Sigmoid colon (tissue), 4 donors: ENCODE measurements around the gene ZFHX3.

Source experiments
- CTCF ChIP-seq, 4 experiments: fragments of 450-650 bp in 3 of 4; fragments of 200-600 bp in 1 of 4; IDR thresholded peaks; one replicate each; pipeline ENCODE4 v1.5.1; 2016 to 2019; ENCODE audit warnings: antibody characterized with exemption in 4 of 4, mild to moderate bottlenecking in 3 of 4, moderate library complexity in 2 of 4
- EP300 ChIP-seq, 4 donors: sonication (generic); formaldehyde crosslinking; IDR thresholded peaks; one replicate each; pipeline ENCODE4 v1.6.1; 2017; ENCODE audit warnings: antibody characterized with exemption in 4 of 4
- POLR2A ChIP-seq, 2 donors: fragments of 450-650 bp; IDR thresholded peaks; one replicate each; pipeline ENCODE4 v1.6.1; 2016; ENCODE audit warnings: antibody characterized with exemption in 2 of 2, mild to moderate bottlenecking in 2 of 2, moderate library complexity in 2 of 2
- POLR2AphosphoS5 ChIP-seq, 4 donors: sonication (generic); formaldehyde crosslinking; IDR thresholded peaks; one replicate each; pipeline ENCODE4 v1.6.1; 2017; ENCODE audit warnings: antibody characterized with exemption in 4 of 4

GRCh38 chr16:72743011-72743761, 304.7 kb downstream of the ZFHX3 start:
- no peak for TF ChIP-seq CTCF (IDR thresholded peaks at IDR 0.05)
- no peak for TF ChIP-seq EP300 (IDR thresholded peaks at IDR 0.05)
- TF ChIP-seq POLR2AphosphoS5 (IDR thresholded peaks at IDR 0.05) = no peak
- TF ChIP-seq POLR2A (IDR thresholded peaks at IDR 0.05) = no peak
